RWPE1 (cell line): Measurements from ENCODE around the gene DUSP22.

Experiments
- CTCF ChIA-PET: fragments of 350-600 bp; sonication (Branson Sonifier 250); formaldehyde crosslinking; extraction: SDS; loops from one replicate; lab custom pipeline; 2021; lab: Yijun Ruan, JAX
- POLR2A ChIA-PET: fragments of 400-600 bp; formaldehyde crosslinking; extraction: SDS; loops from one replicate; lab custom pipeline; 2020; ENCODE audit warnings: antibody characterized with exemption; ENCODE audit not compliant: low non-redundant PET; lab: Yijun Ruan, JAX
- DNase-seq: peaks from one replicate; pipeline ENCODE4 v3.0.0; 2012; ENCODE audit warnings: low spot score
- H3K27ac ChIP-seq: fragments of 450-650 bp; 2 replicates; pipeline ENCODE4 v1.5.1; 2017
- CTCF ChIP-seq: fragments of 450-650 bp; conservative IDR thresholded peaks from 2 replicates; pipeline ENCODE4 v1.5.1; 2017; ENCODE audit warnings: low read depth, mild to moderate bottlenecking

DUSP22 gene

GRCh38 chr6:316753-317038, 24.4 kb downstream of the DUSP22 start:
- TF ChIP-seq CTCF: no peak
- H3K27ac ChIP-seq: no peak overlapping the region
- no peak for DNase-seq
- ChIA-PET CTCF (interaction anchor here (0.6 kb wide), 1 partner anchor 118 kb away, joined by 4 read pairs; no protein-coding TSS in a partner anchor), POLR2A (no interaction called here)

- TF ChIP-seq CTCF: no peak
- no peak overlapping the region for H3K27ac ChIP-seq
- ChIA-PET CTCF (interaction anchor here (0.6 kb wide), 1 partner anchor 118 kb away, joined by 4 read pairs; no protein-coding TSS in a partner anchor), POLR2A (no interaction called here)
- no peak for DNase-seq
Observed at GRCh38 chr6:317060-317447, 24.8 kb downstream of the DUSP22 start.

- TF ChIP-seq CTCF: no peak
- POLR2A ChIA-PET: no interaction called here
- CTCF ChIA-PET: interaction anchor here (0.6 to 0.9 kb wide), 2 partner anchors 77 to 119 kb away, joined by 4 read pairs; no protein-coding TSS in a partner anchor
- H3K27ac ChIP-seq: no peak overlapping the region
- no peak for DNase-seq
Observed at GRCh38 chr6:317448-318144, 25.3 kb downstream of the DUSP22 start.

GRCh38 chr6:318243-318890, 26.1 kb downstream of the DUSP22 start:
- TF ChIP-seq CTCF: no peak
- no peak for DNase-seq
- ChIA-PET CTCF (interaction anchor here (0.9 kb wide), 1 partner anchor 78 kb away, joined by 4 read pairs; no protein-coding TSS in a partner anchor), POLR2A (no interaction called here)
- no peak overlapping the region for H3K27ac ChIP-seq

GRCh38 chr6:319177-320131, 27.2 kb downstream of the DUSP22 start:
- CTCF ChIA-PET: no interaction called here
- no peak for TF ChIP-seq CTCF
- POLR2A ChIA-PET: no interaction called here
- no peak overlapping the region for H3K27ac ChIP-seq
- no peak for DNase-seq

- no peak for DNase-seq
- ChIA-PET CTCF (no interaction called here), POLR2A (no interaction called here)
- TF ChIP-seq CTCF: no peak
- no peak overlapping the region for H3K27ac ChIP-seq
Observed at GRCh38 chr6:320351-321157, 28.3 kb downstream of the DUSP22 start.
